GM19023 (cell line): ENCODE measurements around the gene HIF1A.
A peak's percentile ranks its signal among the peaks of the same experiment; 100 is the strongest.
"Not testable (repeated sequence)": the region's sequence is repeated elsewhere in the genome, so short reads cannot be mapped to it uniquely, and the experiment has no call there.

ENCODE experiments used
- ATAC-seq: cut with Tn5 transposase; IDR thresholded peaks from one replicate; pipeline ENCODE4 v1.9.1; 2021; ENCODE audit warnings: mild to moderate bottlenecking, moderate library complexity; ENCODE audit not compliant: unreplicated experiment

HIF1A gene

DNA sequence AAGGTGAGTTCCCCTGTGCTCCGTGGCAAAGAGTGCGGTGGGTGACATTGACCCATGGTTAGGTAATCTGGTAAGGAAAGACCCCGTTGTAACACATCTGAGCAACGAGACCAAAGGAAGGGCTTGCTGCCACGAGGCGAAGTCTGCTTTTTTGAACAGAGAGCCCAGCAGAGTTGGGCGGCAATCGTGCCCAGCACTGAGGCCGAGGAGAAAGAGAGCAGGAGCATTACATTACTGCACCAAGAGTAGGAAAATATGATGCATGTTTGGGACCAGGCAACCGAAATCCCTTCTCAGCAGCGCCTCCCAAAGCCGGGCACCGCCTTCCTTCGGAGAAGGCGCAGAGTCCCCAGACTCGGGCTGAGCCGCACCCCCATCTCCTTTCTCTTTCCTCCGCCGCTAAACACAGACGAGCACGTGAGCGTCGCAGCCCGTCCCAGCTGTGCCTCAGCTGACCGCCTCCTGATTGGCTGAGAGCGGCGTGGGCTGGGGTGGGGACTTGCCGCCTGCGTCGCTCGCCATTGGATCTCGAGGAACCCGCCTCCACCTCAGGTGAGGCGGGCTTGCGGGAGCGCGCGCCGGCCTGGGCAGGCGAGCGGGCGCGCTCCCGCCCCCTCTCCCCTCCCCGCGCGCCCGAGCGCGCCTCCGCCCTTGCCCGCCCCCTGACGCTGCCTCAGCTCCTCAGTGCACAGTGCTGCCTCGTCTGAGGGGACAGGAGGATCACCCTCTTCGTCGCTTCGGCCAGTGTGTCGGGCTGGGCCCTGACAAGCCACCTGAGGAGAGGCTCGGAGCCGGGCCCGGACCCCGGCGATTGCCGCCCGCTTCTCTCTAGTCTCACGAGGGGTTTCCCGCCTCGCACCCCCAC lies at the start of gene HIF1A:
Gene HIF1A, plus strand, starts transcription at position 684 of the 865 bp plus-strand sequence. CDS start 292 bp downstream, outside the sequence.
- ATAC-seq = peak; percentile 96

- no peak for ATAC-seq
Measured at GRCh38 chr14:61646366-61647116, 48.8 kb upstream of the HIF1A start.

GRCh38 chr14:61647704-61648103 lies 47.6 kb upstream of the HIF1A start:
- ATAC-seq = no peak

DNA sequence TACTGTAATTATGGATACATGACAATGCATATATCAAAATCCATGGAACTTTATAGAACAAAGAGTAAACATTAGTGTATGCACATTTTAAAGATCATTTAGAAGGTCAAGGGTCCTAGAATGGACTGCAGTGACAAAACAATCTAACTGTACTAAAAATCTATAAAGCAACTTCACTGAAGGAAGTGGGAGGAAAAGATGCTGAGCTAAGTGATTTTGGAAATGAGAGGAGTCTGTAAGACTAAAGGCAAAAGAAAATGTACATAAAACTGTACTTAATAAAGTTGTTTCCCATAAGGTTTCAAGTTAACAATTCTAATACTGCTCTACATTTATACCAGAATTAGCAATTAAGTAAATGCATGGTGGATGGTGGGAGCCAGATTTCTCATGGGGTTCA lies 46.9 kb upstream of the HIF1A start:
- ATAC-seq = no peak

DNA sequence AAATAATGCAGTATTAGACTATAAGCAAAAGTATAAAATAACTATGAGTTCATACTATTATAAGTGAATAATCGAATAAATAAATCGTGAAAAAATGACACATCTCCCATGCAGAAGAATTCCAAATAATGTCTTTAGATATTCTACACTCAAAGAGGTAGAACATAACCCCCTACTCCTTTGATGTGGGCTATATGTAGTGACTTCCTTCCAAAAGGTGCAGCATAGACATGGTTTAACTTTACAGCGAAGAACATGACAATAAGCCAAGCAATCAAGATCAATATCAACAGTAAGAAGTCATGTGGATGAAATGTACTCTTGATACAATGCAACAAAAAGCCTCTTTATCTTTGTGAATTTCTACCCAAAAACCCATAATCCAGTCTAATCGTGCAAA lies 46.0 kb upstream of the HIF1A start:
- no peak for ATAC-seq

GRCh38 chr14:61651355-61651754 lies 44.0 kb upstream of the HIF1A start:
- ATAC-seq = no peak

DNA sequence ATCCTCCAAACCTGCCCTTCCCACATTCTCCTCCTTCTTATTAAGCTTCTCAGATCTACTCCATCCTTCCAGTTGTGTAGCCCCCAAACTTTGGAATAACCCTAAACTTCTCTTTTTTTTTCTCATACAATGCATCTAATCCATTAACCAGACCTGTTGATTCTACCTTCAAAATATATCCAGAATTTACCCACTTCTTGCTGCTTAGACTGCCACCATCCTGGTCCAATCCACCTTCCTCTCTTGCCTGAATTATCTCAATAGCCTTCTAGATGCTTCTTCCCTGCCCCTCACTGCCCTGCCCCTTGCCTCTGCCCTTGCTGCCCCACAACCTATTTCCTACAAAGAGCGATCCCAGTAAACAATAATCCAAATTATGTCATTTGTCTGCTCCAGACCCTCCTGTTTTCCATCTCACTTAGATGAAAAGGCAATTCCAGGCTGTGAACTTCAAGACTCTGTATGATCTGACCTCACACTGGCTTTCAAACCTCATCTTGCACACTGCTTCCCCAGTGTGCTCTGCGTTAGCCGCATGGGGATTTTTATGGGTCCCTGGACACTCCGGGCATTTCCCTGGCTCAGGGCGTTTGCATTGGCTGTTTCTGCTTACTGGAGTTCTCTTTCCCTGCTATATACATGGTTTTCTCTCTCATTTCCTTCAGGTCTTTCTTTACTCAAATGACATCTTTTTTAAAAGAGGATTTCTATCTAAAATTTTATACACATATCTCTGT lies 42.6 kb upstream of the HIF1A start:
- ATAC-seq = no peak

GRCh38 chr14:61653507-61653906 lies 41.8 kb upstream of the HIF1A start:
- ATAC-seq = no peak

DNA sequence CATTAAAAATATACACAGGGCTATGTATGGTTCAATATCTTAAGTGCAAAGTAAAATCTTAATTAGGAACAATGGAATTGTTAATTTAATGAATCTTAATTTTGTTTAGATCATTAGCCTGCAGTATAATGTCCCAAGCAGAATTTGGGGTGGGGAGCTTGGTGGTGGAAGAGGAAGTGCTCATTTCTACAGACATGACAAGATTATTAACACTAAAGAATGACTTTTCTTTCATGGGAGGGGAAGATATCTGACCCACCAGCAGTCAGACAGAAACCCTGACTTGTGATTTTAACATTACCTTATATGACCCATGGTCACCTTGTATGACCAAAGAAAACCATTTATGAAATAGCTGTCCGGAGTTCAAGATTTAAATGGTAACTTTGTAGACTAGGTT lies 41.3 kb upstream of the HIF1A start:
- no peak for ATAC-seq

DNA sequence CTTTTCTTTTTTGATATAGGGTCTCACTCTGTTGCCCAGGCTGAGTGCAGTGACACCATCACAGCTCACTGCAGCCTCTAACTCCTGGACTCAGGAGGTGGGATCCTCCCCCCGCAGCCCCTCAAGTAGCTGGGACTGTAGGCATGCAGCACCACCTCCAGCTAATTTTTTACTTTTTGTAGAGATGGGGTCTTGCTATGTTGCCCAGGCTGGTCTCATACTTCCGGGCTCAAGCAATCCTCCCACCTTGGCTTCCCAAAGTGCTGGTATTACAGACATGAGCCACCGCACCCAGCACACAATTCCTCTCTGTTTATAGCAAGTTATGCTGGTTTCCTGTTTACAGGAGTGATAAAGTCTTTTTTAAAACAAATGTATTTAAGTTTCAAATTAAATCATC lies 39.5 kb upstream of the HIF1A start:
- no peak for ATAC-seq

GRCh38 chr14:61656341-61656740 lies 39.0 kb upstream of the HIF1A start:
- no peak for ATAC-seq

GRCh38 chr14:61658111-61658510 lies 37.2 kb upstream of the HIF1A start:
- not testable (repeated sequence) for ATAC-seq

DNA sequence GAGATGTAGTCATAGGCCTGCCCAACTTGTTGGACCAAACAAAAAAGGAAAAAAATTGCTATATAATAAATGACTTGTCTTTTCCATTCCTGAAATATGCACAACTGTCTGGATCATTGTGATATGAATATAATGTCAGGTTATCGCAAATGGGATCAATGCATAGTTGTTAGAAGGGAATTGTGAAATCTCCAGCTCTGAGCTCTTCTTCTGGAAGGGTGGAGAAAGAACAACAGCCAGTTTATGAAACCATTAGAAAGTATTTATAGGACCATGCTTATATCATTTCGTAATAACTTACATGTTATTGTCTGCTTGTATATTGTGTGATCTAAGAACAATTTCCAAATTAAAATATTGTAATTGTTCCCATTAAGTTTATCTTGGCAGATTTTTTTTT lies 35.7 kb upstream of the HIF1A start:
- ATAC-seq = no peak

GRCh38 chr14:61661471-61662400 lies 33.6 kb upstream of the HIF1A start:
- peak; percentile 5 for ATAC-seq

- ATAC-seq = peak; percentile 87
Measured at GRCh38 chr14:61662437-61663311, 32.6 kb upstream of the HIF1A start.

GRCh38 chr14:61663312-61663979 lies 31.9 kb upstream of the HIF1A start:
- ATAC-seq = no peak

DNA sequence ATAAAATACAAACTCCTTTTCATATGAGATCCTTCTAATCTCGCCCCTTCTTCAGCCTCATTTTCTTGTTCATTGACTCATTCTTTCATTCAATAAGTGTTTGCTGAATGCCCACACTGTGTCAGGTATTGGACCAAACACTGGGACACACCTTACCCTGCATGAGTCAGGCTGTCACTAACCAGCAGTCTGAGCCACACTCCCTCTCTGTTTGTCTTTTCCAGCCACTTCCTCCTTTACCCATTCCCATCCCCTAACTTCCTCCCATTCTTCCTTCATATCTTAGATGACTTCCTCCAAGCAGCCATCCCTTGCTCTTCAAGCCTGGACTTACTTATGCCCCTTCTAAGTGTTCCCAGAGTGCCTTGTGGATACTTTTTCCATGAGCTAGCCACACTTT lies 27.0 kb upstream of the HIF1A start:
- ATAC-seq = no peak

DNA sequence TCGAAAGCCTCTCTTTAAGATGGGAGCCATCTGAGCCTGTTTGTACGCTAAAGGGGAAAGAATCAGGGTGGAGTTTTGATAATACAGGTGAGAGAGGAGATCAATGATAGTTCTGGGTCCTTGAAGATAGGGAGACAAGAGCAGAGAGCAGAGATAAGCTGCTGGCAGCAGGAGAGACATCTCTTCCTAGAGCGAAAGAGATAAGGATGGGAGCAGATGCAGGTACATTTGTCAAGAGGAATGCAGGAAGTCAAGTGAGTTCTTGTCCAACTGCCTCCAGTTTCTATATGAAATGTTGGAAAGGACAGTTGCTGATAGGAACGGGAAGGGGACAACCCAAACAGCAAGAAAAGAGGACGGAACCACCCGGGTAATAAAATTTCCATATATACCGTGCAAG lies 24.7 kb upstream of the HIF1A start:
- ATAC-seq = no peak

DNA sequence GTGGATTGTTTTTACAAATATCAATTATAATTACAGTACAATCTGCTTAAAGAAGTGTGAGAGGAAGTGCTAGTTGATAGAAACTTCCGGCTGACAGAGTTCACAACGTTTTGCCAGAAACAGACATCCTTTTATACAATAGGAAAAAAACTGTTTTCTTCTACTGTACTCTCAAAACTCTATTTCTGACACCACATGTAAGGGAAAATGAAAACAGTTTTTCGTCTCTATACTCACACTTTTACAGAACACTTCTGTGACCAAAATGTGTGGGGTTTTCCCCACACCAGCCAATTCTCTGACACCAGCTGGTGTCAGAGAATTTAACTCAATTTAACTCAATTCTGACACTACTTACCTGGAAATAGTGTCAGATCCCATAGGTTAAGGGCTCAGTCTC lies 24.2 kb upstream of the HIF1A start:
- peak; percentile 83 for ATAC-seq
